WTC11 (cell line): ENCODE measurements around the gene FAM89B. TPM values are rescaled to one million over a fixed set of nuclear protein-coding genes. Genes with fewer than 3 reads are reported as not detected.

ENCODE experiments used
- ATAC-seq: fragments of 200-7000 bp; cut with Tn5 transposase; 2 replicates; pipeline ENCODE4 v1.10.0; 2021; ENCODE audit warnings: mild to moderate bottlenecking, moderate library complexity
- CTCF ChIA-PET: fragments of 300-600 bp; sonication (Branson Sonifier 250); formaldehyde crosslinking; loops from one replicate; lab custom pipeline; 2021; ENCODE audit warnings: antibody characterized with exemption; lab: Charles Lee
- POLR2A ChIA-PET: fragments of 350-600 bp; sonication (Branson Sonifier 250); formaldehyde crosslinking; loops from one replicate; lab custom pipeline; 2021; ENCODE audit warnings: antibody characterized with exemption; lab: Charles Lee
- DNase-seq: peaks from one replicate; pipeline ENCODE4 v3.0.0; 2021; ENCODE audit warnings: low spot score
- H3K27ac Mint-ChIP-seq: 2 replicates; pipeline ENCODE4 v1.8.0; 2021; ENCODE audit warnings: mixed read lengths
- H3K27me3 Mint-ChIP-seq: 2 replicates; pipeline ENCODE4 v1.8.0; 2021; ENCODE audit warnings: low read depth, mild to moderate bottlenecking, moderate library complexity, mixed read lengths
- H3K36me3 Mint-ChIP-seq: 2 replicates; pipeline ENCODE4 v1.8.0; 2021; ENCODE audit warnings: mixed read lengths
- H3K4me1 Mint-ChIP-seq: 2 replicates; pipeline ENCODE4 v1.8.0; 2022; ENCODE audit warnings: mixed read lengths
- H3K4me3 Mint-ChIP-seq: 2 replicates; pipeline ENCODE4 v1.8.0; 2021; ENCODE audit warnings: mild to moderate bottlenecking, moderate library complexity, mixed read lengths
- H3K9me3 Mint-ChIP-seq: 2 replicates; pipeline ENCODE4 v1.8.0; 2021; ENCODE audit warnings: mixed read lengths
- FOXK1 ChIP-seq: sonication (generic); formaldehyde crosslinking; IDR thresholded peaks from 2 replicates; pipeline ENCODE4 v1.8.0; 2022; ENCODE audit warnings: mild to moderate bottlenecking, moderate library complexity, missing genetic modification reagents
- FOXP1 ChIP-seq: sonication (generic); formaldehyde crosslinking; IDR thresholded peaks from 2 replicates; pipeline ENCODE4 v1.8.0; 2022; ENCODE audit warnings: missing genetic modification reagents, mild to moderate bottlenecking, moderate library complexity, borderline replicate concordance
- GRHL2 ChIP-seq: fragments of 250-450 bp; sonication (Bioruptor Pico); IDR thresholded peaks from 2 replicates; pipeline ENCODE4 v1.8.0; 2022; ENCODE audit warnings: mild to moderate bottlenecking, moderate library complexity; ENCODE audit not compliant: insufficient replicate concordance, severe bottlenecking
- NFYB ChIP-seq: sonication (generic); formaldehyde crosslinking; conservative IDR thresholded peaks from 2 replicates; pipeline ENCODE4 v1.8.0; 2022; ENCODE audit warnings: low read depth, missing genetic modification reagents
- RELA ChIP-seq: sonication (generic); formaldehyde crosslinking; IDR thresholded peaks from 2 replicates; pipeline ENCODE4 v1.8.1; 2022; ENCODE audit warnings: missing genetic modification reagents, mild to moderate bottlenecking, borderline replicate concordance
- RORB ChIP-seq: fragments of 250-450 bp; sonication (Bioruptor Pico); IDR thresholded peaks from 2 replicates; pipeline ENCODE4 v1.9.0; 2021; ENCODE audit warnings: mild to moderate bottlenecking
- SMAD3 ChIP-seq: sonication (generic); formaldehyde crosslinking; IDR thresholded peaks from 2 replicates; pipeline ENCODE4 v1.8.0; 2022; ENCODE audit warnings: missing genetic modification reagents, mild to moderate bottlenecking, borderline replicate concordance
- SP1 ChIP-seq: sonication (generic); formaldehyde crosslinking; conservative IDR thresholded peaks from 2 replicates; pipeline ENCODE4 v1.8.1; 2022; ENCODE audit warnings: missing genetic modification reagents
- TEAD4 ChIP-seq: sonication (generic); formaldehyde crosslinking; IDR thresholded peaks from 2 replicates; pipeline ENCODE4 v1.8.0; 2022; ENCODE audit warnings: mild to moderate bottlenecking, missing genetic modification reagents
- ZNF121 ChIP-seq: sonication (generic); formaldehyde crosslinking; IDR thresholded peaks from 2 replicates; pipeline ENCODE4 v1.8.0; 2023; ENCODE audit warnings: missing genetic modification reagents
- ZNF263 ChIP-seq: sonication (generic); formaldehyde crosslinking; IDR thresholded peaks from 2 replicates; pipeline ENCODE4 v1.8.1; 2022; ENCODE audit warnings: low read depth, mild to moderate bottlenecking, moderate library complexity, missing genetic modification reagents
- ZNF512 ChIP-seq: sonication (generic); formaldehyde crosslinking; IDR thresholded peaks from 2 replicates; pipeline ENCODE4 v1.8.1; 2022; ENCODE audit warnings: missing genetic modification reagents, borderline replicate concordance
- ZNF671 ChIP-seq: fragments of 250-450 bp; sonication (Bioruptor Pico); IDR thresholded peaks from 2 replicates; pipeline ENCODE4 v1.8.0; 2021; ENCODE audit warnings: mild to moderate bottlenecking
- total RNA-seq: library from RNA; stranded (reverse); gene quantifications from 3 replicates; pipeline ENCODE4 v1.2.3, GENCODE V29; 2021
- TF ChIP-seq, protein P1 (sequence below): sonication (generic); formaldehyde crosslinking; IDR thresholded peaks from 2 replicates; pipeline ENCODE4 v1.8.1; 2023; ENCODE audit warnings: mild to moderate bottlenecking, moderate library complexity, missing genetic modification reagents
- TF ChIP-seq, protein P2 (sequence below): fragments of 250-450 bp; sonication (Bioruptor Pico); IDR thresholded peaks from 2 replicates; pipeline ENCODE4 v1.9.0; 2021; ENCODE audit warnings: moderate library complexity, mild to moderate bottlenecking, inconsistent platforms, borderline replicate concordance
- TF ChIP-seq, protein P3 (sequence below): sonication (generic); formaldehyde crosslinking; IDR thresholded peaks from 2 replicates; pipeline ENCODE4 v1.8.0; 2022; ENCODE audit warnings: missing genetic modification reagents

FAM89B gene
- total RNA-seq, 1 experiment from 2014 or later, result 13.3 TPM

DNA sequence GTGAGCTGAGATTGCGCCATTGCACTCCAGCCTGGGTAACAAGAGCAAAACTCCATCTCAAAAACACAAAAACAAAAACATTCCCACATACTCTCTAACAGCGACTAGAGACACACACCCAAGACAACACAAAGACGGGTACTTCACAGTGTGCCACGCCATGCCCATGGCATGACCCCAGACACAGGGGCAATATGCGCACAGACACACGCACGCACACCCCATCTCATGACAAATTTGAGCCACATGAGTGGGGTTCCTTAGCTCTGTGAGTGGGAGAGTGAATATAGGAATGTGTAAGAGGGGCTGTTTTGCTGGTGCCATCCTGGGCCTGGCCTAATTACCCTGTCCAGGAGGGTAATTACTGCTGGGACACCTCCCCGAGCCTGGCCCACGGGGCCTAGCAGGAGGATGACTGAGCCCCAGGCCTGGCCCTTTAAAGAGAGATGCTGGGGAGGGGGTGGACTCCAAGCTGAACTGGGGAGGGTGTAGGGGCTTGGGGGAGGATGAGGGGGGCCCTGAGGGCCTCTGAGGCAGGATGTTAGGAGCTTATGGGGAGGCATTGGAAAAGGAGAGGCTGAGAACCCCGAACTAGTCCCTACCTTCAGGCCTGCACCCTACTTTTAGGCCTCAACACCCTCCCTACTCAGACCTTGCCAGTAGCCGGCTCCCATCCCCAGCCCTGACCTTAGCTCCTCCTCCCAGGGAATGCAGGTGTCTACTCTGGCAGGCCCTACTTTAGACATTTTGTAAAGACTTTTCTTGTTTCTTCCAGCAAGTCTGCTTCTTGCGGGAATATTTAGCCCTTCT lies 15.7 kb upstream of the FAM89B start (continued):
- no peak for TF ChIP-seq ZNF512 (CRISPR knock-in tag)
- TF ChIP-seq TEAD4 (CRISPR knock-in tag), result no peak
- TF ChIP-seq, protein P1, sequence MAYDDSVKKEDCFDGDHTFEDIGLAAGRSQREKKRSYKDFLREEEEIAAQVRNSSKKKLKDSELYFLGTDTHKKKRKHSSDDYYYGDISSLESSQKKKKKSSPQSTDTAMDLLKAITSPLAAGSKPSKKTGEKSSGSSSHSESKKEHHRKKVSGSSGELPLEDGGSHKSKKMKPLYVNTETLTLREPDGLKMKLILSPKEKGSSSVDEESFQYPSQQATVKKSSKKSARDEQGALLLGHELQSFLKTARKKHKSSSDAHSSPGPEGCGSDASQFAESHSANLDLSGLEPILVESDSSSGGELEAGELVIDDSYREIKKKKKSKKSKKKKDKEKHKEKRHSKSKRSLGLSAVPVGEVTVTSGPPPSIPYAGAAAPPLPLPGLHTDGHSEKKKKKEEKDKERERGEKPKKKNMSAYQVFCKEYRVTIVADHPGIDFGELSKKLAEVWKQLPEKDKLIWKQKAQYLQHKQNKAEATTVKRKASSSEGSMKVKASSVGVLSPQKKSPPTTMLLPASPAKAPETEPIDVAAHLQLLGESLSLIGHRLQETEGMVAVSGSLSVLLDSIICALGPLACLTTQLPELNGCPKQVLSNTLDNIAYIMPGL (CRISPR knock-in tag), result no peak
- TF ChIP-seq, protein P2, sequence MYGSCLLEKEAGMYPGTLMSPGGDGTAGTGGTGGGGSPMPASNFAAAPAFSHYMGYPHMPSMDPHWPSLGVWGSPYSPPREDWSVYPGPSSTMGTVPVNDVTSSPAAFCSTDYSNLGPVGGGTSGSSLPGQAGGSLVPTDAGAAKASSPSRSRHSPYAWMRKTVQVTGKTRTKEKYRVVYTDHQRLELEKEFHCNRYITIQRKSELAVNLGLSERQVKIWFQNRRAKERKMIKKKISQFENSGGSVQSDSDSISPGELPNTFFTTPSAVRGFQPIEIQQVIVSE (CRISPR knock-in tag), result no peak
- TF ChIP-seq GRHL2 (CRISPR knock-in tag), result no peak
- TF ChIP-seq SP1 (CRISPR knock-in tag), result no peak
- no peak for TF ChIP-seq NFYB
- TF ChIP-seq, protein P3, sequence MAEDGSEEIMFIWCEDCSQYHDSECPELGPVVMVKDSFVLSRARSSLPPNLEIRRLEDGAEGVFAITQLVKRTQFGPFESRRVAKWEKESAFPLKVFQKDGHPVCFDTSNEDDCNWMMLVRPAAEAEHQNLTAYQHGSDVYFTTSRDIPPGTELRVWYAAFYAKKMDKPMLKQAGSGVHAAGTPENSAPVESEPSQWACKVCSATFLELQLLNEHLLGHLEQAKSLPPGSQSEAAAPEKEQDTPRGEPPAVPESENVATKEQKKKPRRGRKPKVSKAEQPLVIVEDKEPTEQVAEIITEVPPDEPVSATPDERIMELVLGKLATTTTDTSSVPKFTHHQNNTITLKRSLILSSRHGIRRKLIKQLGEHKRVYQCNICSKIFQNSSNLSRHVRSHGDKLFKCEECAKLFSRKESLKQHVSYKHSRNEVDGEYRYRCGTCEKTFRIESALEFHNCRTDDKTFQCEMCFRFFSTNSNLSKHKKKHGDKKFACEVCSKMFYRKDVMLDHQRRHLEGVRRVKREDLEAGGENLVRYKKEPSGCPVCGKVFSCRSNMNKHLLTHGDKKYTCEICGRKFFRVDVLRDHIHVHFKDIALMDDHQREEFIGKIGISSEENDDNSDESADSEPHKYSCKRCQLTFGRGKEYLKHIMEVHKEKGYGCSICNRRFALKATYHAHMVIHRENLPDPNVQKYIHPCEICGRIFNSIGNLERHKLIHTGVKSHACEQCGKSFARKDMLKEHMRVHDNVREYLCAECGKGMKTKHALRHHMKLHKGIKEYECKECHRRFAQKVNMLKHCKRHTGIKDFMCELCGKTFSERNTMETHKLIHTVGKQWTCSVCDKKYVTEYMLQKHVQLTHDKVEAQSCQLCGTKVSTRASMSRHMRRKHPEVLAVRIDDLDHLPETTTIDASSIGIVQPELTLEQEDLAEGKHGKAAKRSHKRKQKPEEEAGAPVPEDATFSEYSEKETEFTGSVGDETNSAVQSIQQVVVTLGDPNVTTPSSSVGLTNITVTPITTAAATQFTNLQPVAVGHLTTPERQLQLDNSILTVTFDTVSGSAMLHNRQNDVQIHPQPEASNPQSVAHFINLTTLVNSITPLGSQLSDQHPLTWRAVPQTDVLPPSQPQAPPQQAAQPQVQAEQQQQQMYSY, result no peak
- no peak for TF ChIP-seq RORB (CRISPR knock-in tag)
- TF ChIP-seq FOXK1, result no peak
- TF ChIP-seq, all 79 proteins: peak for 0

- POLR2A ChIA-PET, result interaction anchor here (0.8 kb wide), 1 partner anchor 59 kb away, joined by 3 read pairs; the partner anchor contains the start of gene MALAT1
- no peaks in the 10 kb centered on the region for H3K36me3 Mint-ChIP-seq
- peaks cover 61% of the 10 kb centered on the region for H3K27me3 Mint-ChIP-seq
- H3K27ac Mint-ChIP-seq, result no peak overlapping the region
- ATAC-seq (no peak), DNase-seq (no peak)
- H3K9me3 Mint-ChIP-seq, result no peaks in the 10 kb centered on the region
- H3K4me1 Mint-ChIP-seq, result peaks cover 54% of the 10 kb centered on the region
- H3K4me3 Mint-ChIP-seq, result peak overlapping the region; percentile 69
- TF ChIP-seq ZNF121 (CRISPR knock-in tag), result no peak
- TF ChIP-seq RELA, result no peak
- TF ChIP-seq FOXP1 (CRISPR knock-in tag), result 0 out of 2 replicates have a peak, but pooled peaks have one; percentile 38
- TF ChIP-seq SMAD3 (CRISPR knock-in tag), result no peak
- no peak for TF ChIP-seq ZNF263 (CRISPR knock-in tag)
- peak; percentile 29; the same call in 1 of the 2 replicates for TF ChIP-seq SP1 (CRISPR knock-in tag)
- no peak for TF ChIP-seq ZNF671 (CRISPR knock-in tag)
- TF ChIP-seq, all 79 proteins: peak for 2
- CTCF ChIA-PET, result interaction anchor here (0.8 to 1.7 kb wide), 6 partner anchors 13 to 37 kb away, joined by 3 to 20 read pairs (median 4); partner anchors contain the start of gene ZNRD2
Observed at GRCh38 chr11:65557280-65558001, 14.9 kb upstream of the FAM89B start.
